Type B pancreatic cell (in vitro differentiated cells): ENCODE data around the gene PEAR1. TPM values are rescaled to one million over a fixed set of nuclear protein-coding genes. Genes with fewer than 3 reads are reported as not detected.
A peak's percentile ranks its signal among the peaks of the same experiment; 100 is the strongest.

Experiments used
- DNase-seq: peaks from one replicate; pipeline ENCODE4 v3.0.0; 2021; ENCODE audit warnings: mixed read lengths; ENCODE audit not compliant: unreplicated experiment; ENCODE audit errors: extremely low spot score
- H3K27ac Mint-ChIP-seq: 2 replicates; pipeline ENCODE4 v1.8.0; 2021; ENCODE audit warnings: mild to moderate bottlenecking, mixed read lengths
- H3K27me3 Mint-ChIP-seq: 2 replicates; pipeline ENCODE4 v1.8.0; 2021; ENCODE audit warnings: mixed read lengths
- H3K36me3 Mint-ChIP-seq: 2 replicates; pipeline ENCODE4 v1.8.0; 2021; ENCODE audit warnings: mixed read lengths
- H3K4me1 Mint-ChIP-seq: one replicate; pipeline ENCODE4 v1.8.0; 2021; ENCODE audit warnings: mixed read lengths; ENCODE audit not compliant: unreplicated experiment
- H3K4me3 Mint-ChIP-seq: 2 replicates; pipeline ENCODE4 v1.8.0; 2021; ENCODE audit warnings: mild to moderate bottlenecking, mixed read lengths
- H3K9me3 Mint-ChIP-seq: 2 replicates; pipeline ENCODE4 v1.8.0; 2021; ENCODE audit warnings: mixed read lengths
- total RNA-seq: library from RNA; stranded (reverse); gene quantifications from 2 replicates; pipeline ENCODE4 v1.2.1, GENCODE V29; 2021; ENCODE audit warnings: low replicate concordance
- TF ChIP-seq, protein P1 (sequence below): fragments of 200-600 bp; sonication (generic); conservative IDR thresholded peaks from 2 replicates; pipeline ENCODE4 v1.5.0; 2021; ENCODE audit warnings: antibody characterized with exemption, mild to moderate bottlenecking

The PEAR1 gene
- total RNA-seq, 1 donor from 2014 or later, result 11.7 TPM

- Mint-ChIP-seq H3K4me1 (peaks cover 41% of the 10 kb centered on the region), H3K4me3 (no peak overlapping the region), H3K27me3 (peaks cover 70% of the 10 kb centered on the region), H3K27ac (no peak overlapping the region), H3K9me3 (no peaks in the 10 kb centered on the region), H3K36me3 (no peaks in the 10 kb centered on the region)
- TF ChIP-seq, protein P1, sequence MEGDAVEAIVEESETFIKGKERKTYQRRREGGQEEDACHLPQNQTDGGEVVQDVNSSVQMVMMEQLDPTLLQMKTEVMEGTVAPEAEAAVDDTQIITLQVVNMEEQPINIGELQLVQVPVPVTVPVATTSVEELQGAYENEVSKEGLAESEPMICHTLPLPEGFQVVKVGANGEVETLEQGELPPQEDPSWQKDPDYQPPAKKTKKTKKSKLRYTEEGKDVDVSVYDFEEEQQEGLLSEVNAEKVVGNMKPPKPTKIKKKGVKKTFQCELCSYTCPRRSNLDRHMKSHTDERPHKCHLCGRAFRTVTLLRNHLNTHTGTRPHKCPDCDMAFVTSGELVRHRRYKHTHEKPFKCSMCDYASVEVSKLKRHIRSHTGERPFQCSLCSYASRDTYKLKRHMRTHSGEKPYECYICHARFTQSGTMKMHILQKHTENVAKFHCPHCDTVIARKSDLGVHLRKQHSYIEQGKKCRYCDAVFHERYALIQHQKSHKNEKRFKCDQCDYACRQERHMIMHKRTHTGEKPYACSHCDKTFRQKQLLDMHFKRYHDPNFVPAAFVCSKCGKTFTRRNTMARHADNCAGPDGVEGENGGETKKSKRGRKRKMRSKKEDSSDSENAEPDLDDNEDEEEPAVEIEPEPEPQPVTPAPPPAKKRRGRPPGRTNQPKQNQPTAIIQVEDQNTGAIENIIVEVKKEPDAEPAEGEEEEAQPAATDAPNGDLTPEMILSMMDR, result no peak
- no peak for DNase-seq
These were observed 8.8 kb upstream of the PEAR1 start for GRCh38 chr1:156884560-156885184.

DNA sequence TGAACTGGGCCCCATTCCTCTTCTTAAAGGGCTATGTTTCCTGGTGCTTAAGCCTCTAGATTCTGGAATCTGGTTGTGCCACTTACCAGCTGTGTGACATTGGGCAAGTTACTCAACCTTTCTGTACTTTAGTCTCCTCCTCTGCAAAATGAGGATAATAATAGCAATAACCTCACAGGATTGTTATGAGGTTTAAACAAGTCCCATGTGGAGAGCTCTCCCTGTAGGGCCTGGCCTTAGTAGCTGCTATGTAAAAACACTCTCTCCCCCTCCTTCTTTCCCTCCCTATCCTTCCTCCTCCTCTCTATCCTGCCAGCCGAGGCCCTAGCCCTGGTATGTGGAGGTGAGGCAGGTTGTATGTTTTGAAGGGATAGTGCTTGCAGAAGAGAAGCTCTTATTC lies 8.2 kb upstream of the PEAR1 start:
- Mint-ChIP-seq H3K9me3 (no peaks in the 10 kb centered on the region), H3K4me1 (peaks cover 46% of the 10 kb centered on the region), H3K27me3 (peaks cover 72% of the 10 kb centered on the region), H3K36me3 (no peaks in the 10 kb centered on the region), H3K27ac (no peak overlapping the region), H3K4me3 (no peak overlapping the region)
- no peak for DNase-seq
- TF ChIP-seq, protein P1, result no peak

DNA sequence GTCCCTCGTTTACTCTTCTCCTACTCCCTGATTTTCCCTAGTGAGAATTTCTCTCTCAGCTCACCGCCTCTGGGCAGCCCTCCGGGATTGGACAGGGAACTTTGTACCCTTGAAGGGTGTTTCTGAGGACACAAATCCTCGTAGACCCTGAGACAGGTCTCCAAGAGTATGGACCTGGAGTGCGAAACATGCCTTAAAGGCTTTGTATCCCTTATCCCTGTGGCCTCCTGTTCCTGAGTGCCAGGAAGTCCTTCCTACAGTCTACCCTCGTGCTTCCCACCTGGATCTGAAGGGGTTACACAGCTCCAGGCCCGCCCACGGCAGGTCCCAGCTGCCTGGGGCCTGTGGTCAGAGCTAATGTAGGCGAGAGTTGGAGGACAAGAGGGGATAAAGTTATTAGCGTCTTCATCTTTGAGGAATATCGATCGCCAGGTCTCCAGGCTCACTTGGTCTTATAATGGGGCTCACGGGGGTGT lies 7.6 kb upstream of the PEAR1 start:
- Mint-ChIP-seq H3K36me3 (no peaks in the 10 kb centered on the region), H3K9me3 (no peaks in the 10 kb centered on the region), H3K4me1 (peaks cover 47% of the 10 kb centered on the region), H3K27me3 (peaks cover 72% of the 10 kb centered on the region), H3K4me3 (no peak overlapping the region), H3K27ac (no peak overlapping the region)
- DNase-seq, result no peak
- TF ChIP-seq, protein P1, result no peak

- Mint-ChIP-seq H3K4me1 (peaks cover 47% of the 10 kb centered on the region), H3K4me3 (peak overlapping the region; percentile 50), H3K27me3 (peaks cover 75% of the 10 kb centered on the region), H3K36me3 (no peaks in the 10 kb centered on the region), H3K27ac (peak overlapping the region; percentile 54), H3K9me3 (no peaks in the 10 kb centered on the region)
- TF ChIP-seq, protein P1, result no peak
- DNase-seq, result no peak
These were observed 6.8 kb upstream of the PEAR1 start for GRCh38 chr1:156886583-156887281.

DNA sequence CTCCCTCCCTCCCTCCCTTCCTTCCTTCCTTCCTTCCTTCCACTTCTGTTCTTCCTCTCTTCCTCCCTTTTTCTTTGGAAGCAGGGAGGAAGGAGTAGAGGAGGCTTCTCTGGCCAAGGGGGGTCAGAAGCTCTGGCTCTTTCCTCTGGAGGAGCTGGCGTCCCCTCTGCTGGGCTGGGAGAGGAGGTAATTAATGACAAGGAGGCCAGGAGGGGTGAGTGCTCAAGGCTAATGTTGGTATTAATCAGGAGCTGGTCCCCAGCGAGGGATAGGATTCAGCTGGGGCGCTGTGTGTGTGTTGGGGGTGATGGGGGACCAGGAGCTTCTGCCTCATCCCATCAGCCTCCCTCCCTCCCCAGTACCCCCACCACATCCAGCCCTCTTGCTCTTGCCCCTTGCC lies 6.2 kb upstream of the PEAR1 start:
- no peak overlapping the region for H3K4me3 Mint-ChIP-seq
- peaks cover 75% of the 10 kb centered on the region for H3K27me3 Mint-ChIP-seq
- H3K4me1 Mint-ChIP-seq, result peaks cover 47% of the 10 kb centered on the region
- no peaks in the 10 kb centered on the region for H3K36me3 Mint-ChIP-seq
- TF ChIP-seq, protein P1, result no peak
- no peaks in the 10 kb centered on the region for H3K9me3 Mint-ChIP-seq
- DNase-seq, result no peak
- no peak overlapping the region for H3K27ac Mint-ChIP-seq
